ENCODE results near the gene ELAVL1. TPM values are rescaled to one million over a fixed set of nuclear protein-coding genes. Genes with fewer than 3 reads are reported as not detected.
A peak's percentile ranks its signal among the peaks of the same experiment; 100 is the strongest.

Gene ELAVL1
- total and polyA plus RNA-seq, 9 of the 15 experiments (the other 6 are each of a cell fraction or from before 2014, with no cell fraction given): 4.3 to 172 (median 69.2) TPM

GRCh38 chr19:7942981-7943443 lies 62.4 kb downstream of the ELAVL1 start (continued):
- TF ChIP-seq FIP1L1 (IDR thresholded peaks at IDR 0.05; ENCODE audit: low read depth, low read length, poor library complexity, severe bottlenecking): no peak
- no peak for TF ChIP-seq XRCC3 (IDR thresholded peaks at IDR 0.05)
- no peak for TF ChIP-seq POLR2G (IDR thresholded peaks at IDR 0.05; ENCODE audit: low read depth, low read length)
- 0 out of 2 replicates have a peak, but pooled peaks have one; percentile 48 for TF ChIP-seq HMGXB4 (CRISPR knock-in tag; IDR thresholded peaks at IDR 0.05)
- TF ChIP-seq RBM14 (IDR thresholded peaks at IDR 0.05; ENCODE audit: borderline replicate concordance, insufficient read depth, low read depth, low read length): no peak
- TF ChIP-seq ZNF224 (CRISPR knock-in tag; IDR thresholded peaks at IDR 0.05): 0 out of 2 replicates have a peak, but pooled peaks have one; percentile 31
- 0 out of 2 replicates have a peak, but pooled peaks have one; percentile 46 for TF ChIP-seq ZBTB49 (CRISPR knock-in tag; IDR thresholded peaks at IDR 0.05; ENCODE audit: borderline replicate concordance)
- no peak for TF ChIP-seq PPARD (CRISPR knock-in tag; IDR thresholded peaks at IDR 0.05)
- no peak for TF ChIP-seq ZNF584 (CRISPR knock-in tag; IDR thresholded peaks at IDR 0.05; ENCODE audit: low read depth)
- TF ChIP-seq ZNF592 (IDR thresholded peaks at IDR 0.05): no peak
- no peak for TF ChIP-seq ETV5 (CRISPR knock-in tag; IDR thresholded peaks at IDR 0.05; ENCODE audit: low read depth)
- TF ChIP-seq FOXP4 (CRISPR knock-in tag; IDR thresholded peaks at IDR 0.05; ENCODE audit: borderline replicate concordance): 0 out of 2 replicates have a peak, but pooled peaks have one; percentile 12
- TF ChIP-seq ZBTB33 (CRISPR knock-in tag; IDR thresholded peaks at IDR 0.05): 0 out of 2 replicates have a peak, but pooled peaks have one; percentile 26
